Common myeloid progenitor, CD34-positive (primary cell): ENCODE measurements around the gene TMEM207.
A peak's percentile ranks its signal among the peaks of the same experiment; 100 is the strongest.

Source experiments
- CTCF ChIA-PET: fragments of 350-600 bp; sonication (Branson Sonifier 250); formaldehyde crosslinking; loops from one replicate; lab custom pipeline; 2021; ENCODE audit warnings: antibody characterized with exemption; lab: Charles Lee
- POLR2A ChIA-PET: fragments of 350-600 bp; sonication (Branson Sonifier 250); formaldehyde crosslinking; loops from one replicate; lab custom pipeline; 2021; ENCODE audit warnings: antibody characterized with exemption; lab: Charles Lee
- DNase-seq, 3 donors: peaks; one replicate each; pipeline versions ENCODE4 v3.0.0 to v3.0.0-alpha.2; 2013
- H3K27ac ChIP-seq, 2 experiments: 1 replicate in 1 of 2; 2 replicates in 1 of 2; pipeline ENCODE4 v1.7.0; 2013; ENCODE audit warnings: inconsistent platforms in 2 of 2, low read length in 2 of 2, mild to moderate bottlenecking in 2 of 2, low read depth in 1 of 2, moderate library complexity in 1 of 2; ENCODE audit not compliant: severe bottlenecking in 2 of 2, insufficient read depth in 1 of 2, poor library complexity in 1 of 2
- H3K27me3 ChIP-seq, 5 experiments: replicated peaks in 2 of 5; 1 replicate in 3 of 5; 2 replicates in 2 of 5; pipeline versions ENCODE4 v1.6.1 to v1.7.0; 2013; ENCODE audit warnings: low read length in 4 of 5, mild to moderate bottlenecking in 2 of 5, moderate library complexity in 2 of 5, inconsistent platforms in 1 of 5; ENCODE audit not compliant: insufficient read depth in 5 of 5, control insufficient read depth in 4 of 5
- H3K36me3 ChIP-seq, 4 experiments: 1 replicate in 2 of 4; 2 replicates in 2 of 4; pipeline versions ENCODE4 v1.6.1 to v1.7.0; 2013; ENCODE audit warnings: low read length in 3 of 4, control low read depth in 1 of 4, mild to moderate bottlenecking in 1 of 4; ENCODE audit not compliant: control insufficient read depth in 4 of 4, insufficient read depth in 4 of 4
- H3K4me1 ChIP-seq, 4 experiments: 1 replicate in 3 of 4; 2 replicates in 1 of 4; pipeline versions ENCODE4 v1.6.1 to v1.7.1; 2013; ENCODE audit warnings: low read length in 3 of 4, mild to moderate bottlenecking in 3 of 4, control low read depth in 1 of 4, inconsistent platforms in 1 of 4, moderate library complexity in 1 of 4; ENCODE audit not compliant: control insufficient read depth in 4 of 4, insufficient read depth in 4 of 4; ENCODE audit errors: control extremely low read depth in 1 of 4
- H3K4me3 ChIP-seq, 7 experiments: 1 replicate in 4 of 7; 2 replicates in 3 of 7; pipeline versions ENCODE4 v1.5.1 to v1.7.0; 2013; ENCODE audit warnings: mild to moderate bottlenecking in 7 of 7, low read length in 6 of 7, moderate library complexity in 6 of 7, inconsistent platforms in 2 of 7, low read depth in 2 of 7, control low read depth in 1 of 7; ENCODE audit not compliant: insufficient read depth in 4 of 7, control insufficient read depth in 1 of 7; ENCODE audit errors: extremely low read depth in 1 of 7
- H3K9me3 ChIP-seq, 5 experiments: 1 replicate in 4 of 5; 2 replicates in 1 of 5; pipeline versions ENCODE4 v1.6.1 to v1.7.1; 2013; ENCODE audit warnings: low read length in 4 of 5, mild to moderate bottlenecking in 2 of 5, inconsistent platforms in 1 of 5, low read depth in 1 of 5, moderate library complexity in 1 of 5; ENCODE audit not compliant: control insufficient read depth in 4 of 5, insufficient read depth in 2 of 5; ENCODE audit errors: control extremely low read depth in 1 of 5
- WGBS: methylation state at CpG from one replicate; pipeline ENCODE4 v1.1.5; 2013; ENCODE audit not compliant: insufficient coverage; 5-methylcytosine and 5-hydroxymethylcytosine counted together

Gene TMEM207

DNA sequence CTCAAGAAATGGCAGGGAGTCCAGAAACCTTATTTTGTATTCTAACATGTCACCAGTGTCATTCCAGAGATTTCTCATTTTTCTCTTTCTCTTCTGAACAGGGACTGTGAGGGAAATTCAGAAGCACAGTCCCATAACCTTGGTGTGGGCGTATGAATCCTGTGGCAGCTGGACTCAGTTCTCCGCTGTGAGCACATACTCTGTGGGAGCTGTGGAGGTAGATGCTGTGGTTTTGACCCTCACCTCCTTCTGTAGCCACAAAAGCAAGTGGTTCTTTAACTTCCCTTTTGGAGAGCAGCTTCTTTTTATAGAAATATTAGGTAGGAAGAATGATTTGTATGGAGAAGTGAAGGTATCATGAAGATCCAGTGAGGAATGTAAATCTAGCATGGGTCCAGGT is 13.4 kb downstream of the TMEM207 start:
- 0% methylated on average over 2 of the region's 2 CpGs for WGBS
- no peaks in the 10 kb centered on the region for H3K36me3 ChIP-seq
- peak in 2 of 3 donors; percentile 51 to 52 for DNase-seq
- ChIA-PET CTCF (no interaction called here), POLR2A (no interaction called here)
- H3K9me3 ChIP-seq, result peaks cover 0 to 7% (median 0%) of the 10 kb centered on the region in 5 experiments
- H3K27ac ChIP-seq, result no peak overlapping the region
- peaks cover 0 to 37% (median 5%) of the 10 kb centered on the region in 4 experiments for H3K4me1 ChIP-seq
- peaks cover 0 to 45% (median 2%) of the 10 kb centered on the region in 5 experiments for H3K27me3 ChIP-seq
- H3K4me3 ChIP-seq, result peak overlapping the region in 1 of 7 experiments; percentile 25

DNA sequence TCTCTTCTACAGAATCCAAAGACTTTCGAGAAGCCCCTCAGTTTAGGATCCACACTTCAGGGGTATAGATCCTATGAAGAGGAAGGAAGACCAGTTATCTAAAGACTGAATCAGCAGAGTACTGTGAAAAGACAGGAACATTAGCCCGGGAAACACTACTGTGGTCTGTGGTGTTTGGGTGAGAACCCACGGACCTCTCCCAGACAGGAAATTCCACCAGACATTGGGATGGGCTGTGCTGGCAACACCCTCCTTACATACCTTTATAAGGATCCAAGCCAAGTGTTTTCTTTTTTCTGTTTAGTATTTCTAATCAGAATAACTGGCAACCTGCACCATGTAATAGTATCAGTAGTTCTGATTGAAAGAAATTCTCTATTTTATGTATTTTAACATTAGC is 14.1 kb downstream of the TMEM207 start:
- Histone ChIP-seq H3K36me3 (no peaks in the 10 kb centered on the region), H3K4me3 (no peak overlapping the region), H3K9me3 (peaks cover 0 to 7% (median 0%) of the 10 kb centered on the region in 5 experiments), H3K4me1 (peaks cover 0 to 37% (median 5%) of the 10 kb centered on the region in 4 experiments), H3K27ac (no peak overlapping the region), H3K27me3 (peaks cover 0 to 43% (median 2%) of the 10 kb centered on the region in 5 experiments)
- WGBS, result 60% methylated on average over 2 of the region's 3 CpGs
- ChIA-PET POLR2A (no interaction called here), CTCF (no interaction called here)
- DNase-seq, result no peak

DNA sequence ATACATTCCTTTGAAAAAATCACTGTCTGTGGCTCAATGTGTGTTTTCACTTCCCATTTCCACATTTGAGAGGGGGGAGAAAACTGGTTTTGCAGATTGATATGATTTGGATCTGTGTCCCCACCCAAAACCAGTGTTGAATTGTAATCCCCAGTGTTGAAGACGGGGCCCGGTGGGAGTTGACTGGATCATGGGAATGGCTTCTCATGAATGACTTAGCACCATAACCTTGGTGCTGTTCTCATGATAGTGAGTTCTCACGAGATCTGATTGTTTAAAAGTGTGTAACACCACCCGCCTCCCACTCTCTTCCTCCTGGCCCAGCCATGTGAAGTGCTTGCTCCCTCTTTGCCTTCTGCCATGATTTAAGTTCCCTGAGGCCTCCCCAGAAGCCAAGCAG is 16.1 kb downstream of the TMEM207 start:
- POLR2A ChIA-PET, result interaction anchor here (0.6 kb wide), 1 partner anchor 143 kb away, joined by 3 read pairs; no protein-coding TSS in a partner anchor
- no peak for DNase-seq

DNA sequence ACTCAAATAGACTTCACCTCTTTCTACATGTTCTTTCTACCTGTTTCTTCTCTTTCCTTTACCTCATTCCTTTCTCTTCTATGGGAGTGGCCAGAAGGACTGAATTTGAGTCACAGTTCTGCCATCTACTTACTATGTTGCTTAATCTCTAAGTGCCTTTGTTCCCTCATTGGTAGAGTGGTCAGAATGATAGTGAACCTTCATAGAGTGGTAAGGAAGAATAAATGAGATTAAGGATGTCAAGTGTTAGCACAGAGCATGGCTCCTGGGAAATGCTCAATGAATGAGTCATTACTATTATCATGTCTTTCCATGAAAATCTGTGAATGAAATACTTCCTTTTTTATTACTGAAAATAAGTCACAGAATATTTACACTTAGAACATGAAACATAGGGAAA is 17.5 kb downstream of the TMEM207 start:
- H3K27ac ChIP-seq, result no peak overlapping the region
- DNase-seq, result no peak
- H3K9me3 ChIP-seq, result peaks cover 0 to 5% (median 0%) of the 10 kb centered on the region in 5 experiments
- no peaks in the 10 kb centered on the region for H3K36me3 ChIP-seq
- CTCF ChIA-PET, result no interaction called here
- POLR2A ChIA-PET, result no interaction called here
- H3K27me3 ChIP-seq, result peaks cover 0 to 49% (median 2%) of the 10 kb centered on the region in 5 experiments
- no peak overlapping the region for H3K4me3 ChIP-seq
- peaks cover 0 to 23% (median 5%) of the 10 kb centered on the region in 4 experiments for H3K4me1 ChIP-seq

More for the DNA sequence above, 16.1 kb downstream of the TMEM207 start:
- Histone ChIP-seq H3K27me3 (peaks cover 0 to 37% (median 2%) of the 10 kb centered on the region in 5 experiments), H3K27ac (no peak overlapping the region), H3K9me3 (peaks cover 0 to 7% (median 0%) of the 10 kb centered on the region in 5 experiments), H3K4me1 (peaks cover 0 to 24% (median 5%) of the 10 kb centered on the region in 4 experiments), H3K36me3 (no peaks in the 10 kb centered on the region), H3K4me3 (no peak overlapping the region)
- WGBS, result 86% methylated on average over 4 of the region's 4 CpGs
- CTCF ChIA-PET, result no interaction called here

DNA sequence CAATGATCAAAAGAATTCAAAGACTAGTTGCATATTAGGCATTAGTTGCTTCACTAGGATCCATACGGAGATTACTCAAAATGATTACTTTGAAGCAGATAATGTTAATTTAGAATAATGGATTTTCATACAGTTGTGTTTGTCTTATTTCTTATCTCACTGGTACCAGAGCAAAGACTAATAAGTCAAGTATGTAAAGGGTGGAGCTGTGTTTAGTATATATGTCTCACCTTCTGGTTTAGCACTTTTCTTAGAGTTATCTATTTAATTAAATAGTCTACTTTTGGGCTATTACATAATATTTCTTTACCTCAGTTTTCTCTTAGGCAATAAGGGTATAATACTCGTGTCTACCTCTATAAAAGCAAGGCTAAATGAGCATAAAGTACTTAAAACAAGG is 18.8 kb downstream of the TMEM207 start:
- DNase-seq, result no peak
- ChIA-PET POLR2A (no interaction called here), CTCF (no interaction called here)
- no peak overlapping the region for H3K27ac ChIP-seq
- H3K36me3 ChIP-seq, result no peaks in the 10 kb centered on the region
- H3K4me3 ChIP-seq, result no peak overlapping the region
- peaks cover 0 to 3% (median 0%) of the 10 kb centered on the region in 5 experiments for H3K9me3 ChIP-seq
- WGBS, result no CpG with 5 or more reads among the region's 2 CpGs
- peaks cover 0 to 10% (median 1%) of the 10 kb centered on the region in 4 experiments for H3K4me1 ChIP-seq
- H3K27me3 ChIP-seq, result peaks cover 0 to 49% (median 2%) of the 10 kb centered on the region in 5 experiments

DNA sequence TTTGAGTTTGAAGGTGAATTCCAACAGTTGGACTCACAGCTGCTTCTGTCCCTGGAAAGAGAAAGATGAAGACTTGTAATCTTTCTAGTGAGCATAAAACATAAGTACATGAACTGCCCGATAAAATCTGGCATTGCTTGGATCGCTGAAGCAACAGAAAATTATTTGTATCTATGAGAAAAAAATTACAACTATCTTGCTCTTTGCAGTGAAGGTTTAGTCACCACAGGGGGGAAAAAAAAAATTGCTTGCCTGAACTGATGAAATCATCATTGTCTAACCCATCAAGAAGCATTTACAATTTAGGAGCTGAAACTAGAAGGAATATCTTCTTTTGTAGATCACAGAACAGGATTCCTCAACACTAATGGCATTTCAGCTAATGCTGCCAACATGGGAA is 20.0 kb downstream of the TMEM207 start:
- POLR2A ChIA-PET, result no interaction called here
- Histone ChIP-seq H3K9me3 (peaks cover 0 to 3% (median 0%) of the 10 kb centered on the region in 5 experiments), H3K27me3 (peaks cover 0 to 41% (median 4%) of the 10 kb centered on the region in 5 experiments), H3K36me3 (no peaks in the 10 kb centered on the region), H3K27ac (no peak overlapping the region), H3K4me1 (no peaks in the 10 kb centered on the region), H3K4me3 (no peak overlapping the region)
- no peak for DNase-seq
- CTCF ChIA-PET, result interaction anchor here (0.6 kb wide), 1 partner anchor 10 kb away, joined by 3 read pairs; no protein-coding TSS in a partner anchor
- WGBS, result 80% methylated on average over 1 of the region's 2 CpGs

DNA sequence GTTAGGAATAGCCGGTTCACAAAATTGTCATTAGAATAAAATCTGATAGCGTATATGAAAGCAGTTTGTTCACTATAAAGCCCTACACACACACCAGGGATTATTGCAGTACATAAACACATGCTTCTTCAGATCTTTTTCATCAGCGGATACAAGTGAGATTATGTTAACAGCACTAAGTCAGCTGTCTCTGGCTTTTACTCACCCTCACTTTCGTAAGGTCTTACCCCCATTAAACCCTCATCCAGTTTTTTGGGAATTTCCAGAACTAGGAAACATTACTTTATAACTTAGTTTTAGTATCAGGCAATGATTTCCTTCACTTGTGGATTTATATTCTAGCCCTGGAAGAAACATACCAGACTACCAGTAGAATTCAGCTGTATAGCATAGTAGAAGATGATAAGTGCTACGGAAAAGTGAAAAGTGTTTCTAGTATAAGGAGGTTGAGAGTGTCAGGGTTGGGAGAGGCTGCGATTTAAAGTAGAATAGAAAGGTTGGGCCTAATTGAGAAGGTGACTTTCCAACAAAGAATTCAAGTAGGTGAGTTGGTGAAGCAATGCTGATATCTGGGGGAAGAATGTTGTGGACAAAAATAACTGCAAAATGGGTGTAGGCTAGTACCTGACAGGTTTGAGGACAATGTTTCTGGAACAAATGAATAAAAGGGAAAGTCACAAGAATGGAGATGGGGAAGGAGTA is 22.7 kb downstream of the TMEM207 start:
- no peak for DNase-seq
- POLR2A ChIA-PET, result interaction anchor here (0.6 kb wide), 1 partner anchor 16 kb away, joined by 5 read pairs; no protein-coding TSS in a partner anchor
- Histone ChIP-seq H3K36me3 (no peaks in the 10 kb centered on the region), H3K27ac (no peak overlapping the region), H3K27me3 (peaks cover 0 to 29% (median 4%) of the 10 kb centered on the region in 5 experiments), H3K9me3 (no peaks in the 10 kb centered on the region), H3K4me1 (no peaks in the 10 kb centered on the region), H3K4me3 (no peak overlapping the region)
- CTCF ChIA-PET, result interaction anchor here (1.0 to 4.2 kb wide), 6 partner anchors 13 to 467 kb away, joined by 3 to 30 read pairs (median 6); no protein-coding TSS in a partner anchor
- 96% methylated on average over 4 of the region's 6 CpGs for WGBS
